K562 (cell line): Measurements from ENCODE around the gene LSM12. TPM values are rescaled to one million over a fixed set of nuclear protein-coding genes. Genes with fewer than 3 reads are reported as not detected.

Source experiments
- ATF3 ChIP-seq, 2 experiments: fragments of 450-650 bp in 1 of 2; sonication (generic) in 1 of 2; formaldehyde crosslinking in 1 of 2; IDR thresholded peaks in 1 of 2; conservative IDR thresholded peaks in 1 of 2; 2 replicates each; pipeline versions ENCODE4 v1.6.1 to v1.8.1; 2016 to 2023; ENCODE audit warnings: mild to moderate bottlenecking in 2 of 2, moderate library complexity in 2 of 2, inconsistent platforms in 1 of 2, missing genetic modification reagents in 1 of 2
- CEBPG ChIP-seq, 3 experiments: fragments of 200-800 bp in 1 of 3; sonication (Bioruptor generic) in 1 of 3; sonication (generic) in 1 of 3; formaldehyde crosslinking in 1 of 3; IDR thresholded peaks in 2 of 3; conservative IDR thresholded peaks in 1 of 3; 2 replicates each; pipeline versions ENCODE4 v1.6.1 to v1.8.0; 2016 to 2022; ENCODE audit warnings: missing compliant biosample characterization in 2 of 3, missing genetic modification characterization in 2 of 3, mild to moderate bottlenecking in 1 of 3, missing genetic modification reagents in 1 of 3
- CREBBP ChIP-seq: IDR thresholded peaks from one replicate; pipeline ENCODE4 v1.6.1; 2012; ENCODE audit warnings: low read depth, mild to moderate bottlenecking, control low read depth, inconsistent platforms, low read length
- ELF2 ChIP-seq: fragments of 250-450 bp; sonication (Bioruptor Pico); IDR thresholded peaks from 2 replicates; pipeline ENCODE4 v1.5.0; 2021; ENCODE audit warnings: mild to moderate bottlenecking
- LARP7 ChIP-seq: fragments of 450-650 bp; IDR thresholded peaks from 2 replicates; pipeline ENCODE4 v1.6.1; 2016
- NR2C1 ChIP-seq, 2 experiments: fragments of 450-650 bp; IDR thresholded peaks; 2 replicates each; pipeline ENCODE4 v1.6.1; 2017; ENCODE audit warnings: mild to moderate bottlenecking in 2 of 2, antibody characterized with exemption in 1 of 2, inconsistent platforms in 1 of 2, missing compliant biosample characterization in 1 of 2, missing genetic modification characterization in 1 of 2
- RAD51 ChIP-seq: fragments of 450-650 bp; IDR thresholded peaks from 2 replicates; pipeline ENCODE4 v1.7.1; 2016; ENCODE audit warnings: low read depth, mild to moderate bottlenecking, borderline replicate concordance
- SAFB ChIP-seq: fragments of 200-400 bp; formaldehyde crosslinking; IDR thresholded peaks from 2 replicates; pipeline ENCODE4 v1.6.1; 2017; ENCODE audit warnings: low read depth, low read length, borderline replicate concordance
- ZNF407 ChIP-seq: fragments of 450-650 bp; IDR thresholded peaks from 2 replicates; pipeline ENCODE4 v1.6.1; 2016; ENCODE audit warnings: low read depth
- ZNF830 ChIP-seq: fragments of 250-450 bp; sonication (Bioruptor Pico); IDR thresholded peaks from 2 replicates; pipeline ENCODE4 v1.5.0; 2021; ENCODE audit warnings: mild to moderate bottlenecking
- polyA plus RNA-seq, 8 experiments: library from polyadenylated mRNA; depleted of rRNA in 4 of 8; stranded (reverse) in 5 of 8; unstranded in 3 of 8; fragments of >200 nt; fragmentation: Nextera tagmentation in 2 of 8; fragmentation: Illumina TruSeq in 1 of 8; extraction: Ambion mirVana in 2 of 8; extraction: Trizol in 1 of 8; gene quantifications; 2 replicates each; pipeline versions ENCODE4 v1.2.1 to v1.2.3, GENCODE V29; 2011 to 2014; ENCODE audit warnings: inconsistent platforms in 1 of 8, missing spikeins in 1 of 8
- total RNA-seq, 7 experiments: library from RNA; depleted of rRNA in 6 of 7; stranded (reverse); fragments of >200 nt in 6 of 7; fragmentation: Illumina TruSeq in 2 of 7; extraction: Trizol in 2 of 7; gene quantifications; 2 replicates each; pipeline versions ENCODE4 v1.2.1 to v1.2.3, GENCODE V29; 2011 to 2021; ENCODE audit warnings: low replicate concordance in 1 of 7
- TF ChIP-seq, protein P1 (sequence below), 2 experiments: fragments of 200-800 bp in 1 of 2; sonication (Bioruptor generic) in 1 of 2; sonication (generic) in 1 of 2; formaldehyde crosslinking in 1 of 2; IDR thresholded peaks in 1 of 2; conservative IDR thresholded peaks in 1 of 2; 2 replicates each; pipeline versions ENCODE4 v1.5.0 to v1.6.1; 2016 to 2020; ENCODE audit warnings: missing compliant biosample characterization in 1 of 2, missing genetic modification characterization in 1 of 2, missing genetic modification reagents in 1 of 2

The LSM12 gene
- total and polyA plus RNA-seq, 9 of the 15 experiments (the other 6 are each of a cell fraction or from before 2014, with no cell fraction given): 53.0 to 258 (median 89.3) TPM

DNA sequence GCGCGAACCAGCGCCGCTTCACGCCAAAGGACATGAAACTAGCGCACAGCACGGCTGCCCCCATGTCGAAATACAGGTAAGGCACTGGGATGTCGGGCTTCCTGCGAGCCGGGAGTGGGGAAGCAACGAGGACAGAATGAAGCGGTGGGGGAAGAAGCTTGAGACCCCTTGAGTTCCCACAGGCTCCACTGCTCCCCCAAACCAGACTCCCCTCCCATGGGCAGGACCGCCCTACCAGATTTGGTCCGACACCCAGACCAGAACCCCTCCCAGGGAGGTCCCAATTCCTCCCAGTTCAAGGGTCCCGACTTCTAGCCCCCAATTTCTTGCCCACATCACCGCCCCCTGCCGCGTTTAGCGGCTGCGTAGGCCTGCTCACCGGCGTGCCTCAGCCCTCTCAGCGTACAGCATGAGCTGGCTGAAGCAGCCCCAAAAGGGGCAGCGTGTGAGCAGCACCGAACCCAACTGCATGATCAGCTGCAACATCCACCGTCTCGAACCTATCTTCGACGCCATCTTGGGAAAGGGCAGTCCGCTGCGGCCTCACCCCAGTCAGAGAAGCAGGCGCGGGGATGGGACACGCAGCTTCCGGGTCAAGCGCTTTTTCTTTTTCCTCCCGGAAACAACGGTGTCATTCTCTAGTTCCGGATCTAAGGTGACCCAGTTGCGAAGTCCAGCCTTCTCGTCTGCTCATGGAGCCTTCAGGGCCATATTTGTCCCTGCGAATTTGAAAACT lies 51.9 kb downstream of the LSM12 start, which contains the start of gene TMEM101 (continued):
- TF ChIP-seq ZNF407 (peak; percentile 38; the same call in 1 of the 2 replicates), LARP7 (peak; percentile 81; the same call in 1 of the 2 replicates), ATF3 (IDR thresholded peaks at IDR 0.05) (no peak; the same call in 1 of the 2 replicates), ATF3 (CRISPR knock-in tag; conservative IDR thresholded peaks at IDR 0.05) (no peak), NR2C1 (IDR thresholded peaks at IDR 0.05) (peak; percentile 99), NR2C1 (tag; IDR thresholded peaks at IDR 0.05) (peak; percentile 100), ZNF830 (CRISPR knock-in tag) (peak; percentile 45; the same call in 1 of the 2 replicates), CEBPG (CRISPR knock-in tag; IDR thresholded peaks at IDR 0.05) (peak; percentile 32), CEBPG (tag; conservative IDR thresholded peaks at IDR 0.05 in 1 of 2, IDR thresholded peaks at IDR 0.05 in 1 of 2) (no peak), SAFB (no peak), RAD51 (no peak), ELF2 (CRISPR knock-in tag) (peak; percentile 93), CREBBP (no peak)
- TF ChIP-seq, protein P1, sequence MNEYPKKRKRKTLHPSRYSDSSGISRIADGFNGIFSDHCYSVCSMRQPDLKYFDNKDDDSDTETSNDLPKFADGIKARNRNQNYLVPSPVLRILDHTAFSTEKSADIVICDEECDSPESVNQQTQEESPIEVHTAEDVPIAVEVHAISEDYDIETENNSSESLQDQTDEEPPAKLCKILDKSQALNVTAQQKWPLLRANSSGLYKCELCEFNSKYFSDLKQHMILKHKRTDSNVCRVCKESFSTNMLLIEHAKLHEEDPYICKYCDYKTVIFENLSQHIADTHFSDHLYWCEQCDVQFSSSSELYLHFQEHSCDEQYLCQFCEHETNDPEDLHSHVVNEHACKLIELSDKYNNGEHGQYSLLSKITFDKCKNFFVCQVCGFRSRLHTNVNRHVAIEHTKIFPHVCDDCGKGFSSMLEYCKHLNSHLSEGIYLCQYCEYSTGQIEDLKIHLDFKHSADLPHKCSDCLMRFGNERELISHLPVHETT (CRISPR knock-in tag; conservative IDR thresholded peaks at IDR 0.05 in 1 of 2, IDR thresholded peaks at IDR 0.05 in 1 of 2): peak in 1 of 2 experiments; percentile 95; a peak in 2 of 4 replicates
